ENCODE measurements around the gene CPSF4.
A peak's percentile ranks its signal among the peaks of the same experiment; 100 is the strongest.

CPSF4 gene

GRCh38 chr7:99438573-99439480, at the start of gene CPSF4, which contains the start of gene PTCD1:
Gene CPSF4 (plus strand): TSS chr7:99438943. CDS start chr7:99439083, 140 bp downstream.
Gene PTCD1 (minus strand): TSS chr7:99438798. CDS start chr7:99435242, 3,556 bp downstream.
- peak; percentile 88 for DNase-seq

GRCh38 chr7:99389772-99390171, 49.0 kb upstream of the CPSF4 start:
- DNase-seq = no peak

GRCh38 chr7:99390941-99391602, 47.7 kb upstream of the CPSF4 start:
- no peak for DNase-seq

- DNase-seq = no peak
Observed at GRCh38 chr7:99392046-99392445, 46.7 kb upstream of the CPSF4 start.

GRCh38 chr7:99392659-99393354, 45.9 kb upstream of the CPSF4 start:
- DNase-seq = peak; percentile 89

- peak; percentile 88 for DNase-seq
Observed at GRCh38 chr7:99393355-99394187, 45.2 kb upstream of the CPSF4 start.

GRCh38 chr7:99394188-99394502, 44.6 kb upstream of the CPSF4 start:
- DNase-seq = no peak

GRCh38 chr7:99395616-99396327, 43.0 kb upstream of the CPSF4 start:
- DNase-seq = no peak

GRCh38 chr7:99396418-99397296, 42.1 kb upstream of the CPSF4 start:
- no peak for DNase-seq

- DNase-seq = no peak
Observed at GRCh38 chr7:99397297-99397983, 41.3 kb upstream of the CPSF4 start.

GRCh38 chr7:99398891-99399445, 39.8 kb upstream of the CPSF4 start:
- no peak for DNase-seq

- DNase-seq = no peak
Observed at GRCh38 chr7:99399597-99399996, 39.1 kb upstream of the CPSF4 start.

GRCh38 chr7:99402854-99403253, 35.9 kb upstream of the CPSF4 start:
- no peak for DNase-seq

GRCh38 chr7:99403764-99404163, 35.0 kb upstream of the CPSF4 start:
- DNase-seq = no peak

- DNase-seq = no peak
Observed at GRCh38 chr7:99404235-99404976, 34.3 kb upstream of the CPSF4 start.

- no peak for DNase-seq
Observed at GRCh38 chr7:99404977-99405320, 33.8 kb upstream of the CPSF4 start.

GRCh38 chr7:99406557-99406956, 32.2 kb upstream of the CPSF4 start:
- DNase-seq = no peak

- DNase-seq = peak; percentile 28
Observed at GRCh38 chr7:99407872-99408378, 30.8 kb upstream of the CPSF4 start.
